Activated CD4-positive, CD25-positive, alpha-beta regulatory T cell treated with anti-CD3 and anti-CD28 coated beads, Interleukin-2, amount 50 U/mL, for 16 hours (primary cell): ENCODE measurements around the gene AOPEP.

Source experiments
- DNase-seq: peaks from one replicate; pipeline ENCODE4 v3.0.0-alpha.2; 2020; ENCODE audit warnings: low read depth, low spot score

The AOPEP gene

GRCh38 chr9:95095641-95096355, 369.3 kb downstream of the AOPEP start:
- DNase-seq: no peak

GRCh38 chr9:95096381-95096780, 369.9 kb downstream of the AOPEP start:
- no peak for DNase-seq

- DNase-seq: no peak
These were observed 370.3 kb downstream of the AOPEP start for GRCh38 chr9:95096807-95097206.

GRCh38 chr9:95097279-95097678, 370.8 kb downstream of the AOPEP start:
- DNase-seq: no peak

- no peak for DNase-seq
These were observed 372.0 kb downstream of the AOPEP start for GRCh38 chr9:95098391-95098921.

- DNase-seq: no peak
These were observed 373.0 kb downstream of the AOPEP start for GRCh38 chr9:95099321-95100070.

- DNase-seq: no peak
These were observed 373.6 kb downstream of the AOPEP start for GRCh38 chr9:95100071-95100627.

- DNase-seq: no peak
These were observed 374.8 kb downstream of the AOPEP start for GRCh38 chr9:95101326-95101725.

- no peak for DNase-seq
These were observed 375.5 kb downstream of the AOPEP start for GRCh38 chr9:95102001-95102433.

- no peak for DNase-seq
These were observed 376.1 kb downstream of the AOPEP start for GRCh38 chr9:95102572-95102971.

GRCh38 chr9:95103281-95103771, 376.8 kb downstream of the AOPEP start:
- no peak for DNase-seq

GRCh38 chr9:95103871-95104580, 377.5 kb downstream of the AOPEP start:
- no peak for DNase-seq

GRCh38 chr9:95104581-95104960, 378.1 kb downstream of the AOPEP start:
- no peak for DNase-seq

- DNase-seq: no peak
These were observed 378.5 kb downstream of the AOPEP start for GRCh38 chr9:95104980-95105379.

GRCh38 chr9:95105519-95106287, 379.2 kb downstream of the AOPEP start:
- no peak for DNase-seq

GRCh38 chr9:95107001-95107749, 380.7 kb downstream of the AOPEP start:
- no peak for DNase-seq

- no peak for DNase-seq
These were observed 381.5 kb downstream of the AOPEP start for GRCh38 chr9:95107976-95108375.

- DNase-seq: no peak
These were observed 382.3 kb downstream of the AOPEP start for GRCh38 chr9:95108777-95109176.

- no peak for DNase-seq
These were observed 383.0 kb downstream of the AOPEP start for GRCh38 chr9:95109456-95109855.

GRCh38 chr9:95110921-95111525, 384.5 kb downstream of the AOPEP start:
- no peak for DNase-seq
